Heart left ventricle (tissue), 16 donors: ENCODE results near the gene LRRC36. TPM values are rescaled to one million over a fixed set of nuclear protein-coding genes. Genes with fewer than 3 reads are reported as not detected.

Experiments used
- ATAC-seq, 4 donors: fragments of 200-7000 bp; cut with Tn5 transposase; one replicate each; pipeline ENCODE4 v1.9.1; 2020 to 2022; ENCODE audit warnings: moderate library complexity in 4 of 4, mild to moderate bottlenecking in 3 of 4, moderate number of reproducible peaks in 1 of 4
- DNase-seq, 5 donors: peaks; one replicate each; pipeline ENCODE4 v3.0.0-alpha.2; 2020
- H3K27ac ChIP-seq, 12 donors: fragments of 200-600 bp; sonication (generic) in 4 of 12; one replicate each; pipeline versions ENCODE4 v1.5.0 to v1.8.0; 2016 to 2022; ENCODE audit warnings: mild to moderate bottlenecking in 2 of 12
- H3K27me3 ChIP-seq, 9 donors: fragments of 200-600 bp; sonication (generic) in 2 of 9; one replicate each; pipeline versions ENCODE4 v1.5.1 to v1.8.0; 2016 to 2022; ENCODE audit warnings: mild to moderate bottlenecking in 3 of 9
- H3K36me3 ChIP-seq, 9 donors: fragments of 200-600 bp; sonication (generic) in 2 of 9; one replicate each; pipeline versions ENCODE4 v1.5.0 to v1.8.0; 2018 to 2022; ENCODE audit warnings: mild to moderate bottlenecking in 2 of 9
- H3K4me1 ChIP-seq, 12 donors: fragments of 200-600 bp; sonication (generic) in 4 of 12; one replicate each; pipeline versions ENCODE4 v1.5.0 to v1.8.0; 2016 to 2022; ENCODE audit warnings: mild to moderate bottlenecking in 3 of 12
- H3K4me3 ChIP-seq, 12 donors: fragments of 200-600 bp; sonication (generic) in 4 of 12; one replicate each; pipeline versions ENCODE4 v1.5.0 to v1.8.0; 2017 to 2022; ENCODE audit warnings: mild to moderate bottlenecking in 9 of 12, moderate library complexity in 4 of 12
- H3K9me3 ChIP-seq, 12 donors: fragments of 200-600 bp; sonication (generic) in 4 of 12; one replicate each; pipeline versions ENCODE4 v1.5.0 to v1.8.0; 2016 to 2022; ENCODE audit warnings: mild to moderate bottlenecking in 1 of 12
- CTCF ChIP-seq, 12 donors: fragments of 200-600 bp; sonication (generic) in 4 of 12; IDR thresholded peaks; one replicate each; pipeline versions ENCODE4 v1.5.0 to v1.8.0; 2018 to 2022; ENCODE audit warnings: antibody characterized with exemption in 12 of 12, mild to moderate bottlenecking in 5 of 12
- POLR2A ChIP-seq, 2 donors: fragments of 450-650 bp; IDR thresholded peaks; one replicate each; pipeline ENCODE4 v1.6.1; 2017; ENCODE audit warnings: antibody characterized with exemption in 2 of 2, mild to moderate bottlenecking in 2 of 2, moderate library complexity in 2 of 2
- WGBS, 4 donors: extraction: QIAGEN DNeasy Blood & Tissue Kit in 2 of 4; methylation state at CpG; one replicate each; pipeline versions ENCODE4 v1.1.5 to v1.1.7; 2013 to 2018; 5-methylcytosine and 5-hydroxymethylcytosine counted together
- intact Hi-C, 10 donors: fragments of 100-400 bp; cut with DNase I; formaldehyde crosslinking; loops; one replicate each; pipeline versions ENCODE4 v1.11.1 to v1.14.2; 2022
- polyA plus RNA-seq, 2 donors: library from polyadenylated mRNA; stranded (reverse); fragments of 200-250 nt; gene quantifications; one replicate each; pipeline ENCODE4 v1.2.3, GENCODE V29; 2013
- total RNA-seq, 9 donors: library from RNA; depleted of rRNA in 2 of 9; stranded (reverse); fragments of >200 nt in 2 of 9; fragmentation: NEBNext Ultra II Directional in 3 of 9; extraction: Animal tissue kit (Norgen Biotek cat#: 25700) in 3 of 9; gene quantifications; one replicate each; pipeline versions ENCODE4 v1.1.0 to v1.2.4, GENCODE V29; 2016 to 2023
- donor health status: ischemic (EF 13 %, LVEDD 7.1; RV severe dilation, severe dysfunction).
- donor health status: healthy with polysubstance abuse.
- donor health status: DM: no; HTN: yes; CAD: no.
- donor health status: DM: no; HTN: no; CAD: no.
- donor health status: ischemic (EF 25% LVEDD 6.9; RV normal size, moderate dysfunction).
- donor health status: ischemic (EF 25% LVEDD 5.7; RV mildly dilated, moderate dysfunction).
- donor health status: healthy.
- donor health status: DM: yes; HTN: yes; CAD: no.
- donor health status: ischemic (EF 35%, LVEDD 5.7; RV mildly dilated, moderate dysfunction).
- donor health status: nonischemic (EF 11% LVEDD 7.7; RV severe dilation, severe dysfunction).
- donor health status: DM: yes; HTN: yes; CAD: no.
- donor health status: PGD.
- donor health status: ischemic (EF 29% LVEDD 5.4; RV normal size, mild dysfunction).
- donor health status: nonischemic (EF 23%, LVEDD 6.1; RV moderate dilation, normal function).

The LRRC36 gene
- total and polyA plus RNA-seq, 11 donors, result 0.15 to 0.42 (median 0.27) TPM; not detected in 8

GRCh38 chr16:67378642-67379041, 52.0 kb downstream of the LRRC36 start:
- no peak overlapping the region for H3K4me3 ChIP-seq
- H3K9me3 ChIP-seq, result no peaks in the 10 kb centered on the region
- peaks cover 0 to 3% (median 0%) of the 10 kb centered on the region in 9 donors for H3K27me3 ChIP-seq
- WGBS, 4 donors, result 78 to 97% (median 88%) methylated on average over 1 of the region's 1 CpG
- H3K27ac ChIP-seq, result no peak overlapping the region
- ATAC-seq, result no peak
- intact Hi-C loops, result loop anchor here in 4 of 10 donors (10.0 kb wide), 1 partner anchor 86 kb away; no protein-coding TSS in a partner anchor
- H3K36me3 ChIP-seq, result no peaks in the 10 kb centered on the region
- H3K4me1 ChIP-seq, result peaks cover 0 to 2% (median 0%) of the 10 kb centered on the region in 12 donors
- no peak for TF ChIP-seq CTCF (IDR thresholded peaks at IDR 0.05)
- TF ChIP-seq POLR2A (IDR thresholded peaks at IDR 0.05), result no peak
- DNase-seq, result no peak

GRCh38 chr16:67383284-67383683, 56.7 kb downstream of the LRRC36 start:
- Histone ChIP-seq H3K9me3 (no peaks in the 10 kb centered on the region), H3K27me3 (peaks cover 0 to 3% (median 0%) of the 10 kb centered on the region in 9 donors), H3K4me3 (no peak overlapping the region), H3K4me1 (peaks cover 0 to 2% (median 0%) of the 10 kb centered on the region in 12 donors), H3K36me3 (no peaks in the 10 kb centered on the region), H3K27ac (no peak overlapping the region)
- 63 to 90% (median 75%) methylated on average over 3 of the region's 3 CpGs for WGBS, 4 donors
- ATAC-seq, result no peak
- peak in 1 of 5 donors; percentile 9 for DNase-seq
- TF ChIP-seq CTCF (IDR thresholded peaks at IDR 0.05) (no peak), POLR2A (IDR thresholded peaks at IDR 0.05) (no peak)
- intact Hi-C loops, result no loop called here

DNA sequence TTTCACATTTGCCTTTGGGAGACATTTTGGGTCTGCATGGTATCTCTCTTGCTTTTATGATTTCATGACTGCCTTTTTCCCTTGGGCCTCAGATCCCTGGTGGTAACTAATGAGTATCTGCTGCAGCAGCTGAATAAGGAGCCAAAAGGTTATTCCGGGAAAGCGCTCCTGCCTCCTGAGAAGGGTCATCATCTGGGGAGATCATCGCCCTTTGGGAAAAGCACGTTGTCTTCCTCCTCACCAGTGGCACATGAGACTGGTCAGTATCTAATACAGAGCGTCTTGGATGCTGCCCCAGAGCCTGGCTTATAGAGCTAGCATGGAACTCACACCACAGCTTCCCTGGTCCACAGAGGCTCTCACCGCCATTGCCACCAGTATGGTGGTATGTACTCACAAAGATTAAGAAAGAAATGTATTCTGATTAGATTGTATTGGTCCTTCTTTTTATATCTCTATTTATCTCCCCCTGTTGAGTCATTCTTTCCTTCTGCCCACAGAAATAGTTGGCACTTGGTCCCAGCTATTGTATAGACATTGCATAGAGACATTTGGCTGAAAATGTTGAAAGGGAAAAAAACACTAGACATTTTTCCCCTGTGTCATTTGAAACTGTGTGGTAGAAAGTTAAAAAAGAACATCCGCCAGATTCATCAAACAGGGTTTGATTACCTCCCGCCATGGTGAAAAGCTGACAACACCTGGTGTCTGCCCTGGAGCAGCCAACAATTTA, 58.3 kb downstream of the LRRC36 start:
- H3K4me3 ChIP-seq, result no peak overlapping the region
- no peaks in the 10 kb centered on the region for H3K36me3 ChIP-seq
- DNase-seq (peak in 1 of 5 donors; percentile 27), ATAC-seq (peak in 1 of 4 donors; percentile 34)
- TF ChIP-seq CTCF (IDR thresholded peaks at IDR 0.05) (no peak), POLR2A (IDR thresholded peaks at IDR 0.05) (no peak)
- peak overlapping the region in 1 of 12 donors; percentile 1 for H3K27ac ChIP-seq
- 81 to 84% (median 83%) methylated on average over 8 of the region's 8 CpGs for WGBS, 4 donors
- peaks cover 0 to 3% (median 0%) of the 10 kb centered on the region in 9 donors for H3K27me3 ChIP-seq
- H3K9me3 ChIP-seq, result no peaks in the 10 kb centered on the region
- peaks cover 0 to 8% (median 0%) of the 10 kb centered on the region in 12 donors for H3K4me1 ChIP-seq
- intact Hi-C loops, result no loop called here

DNA sequence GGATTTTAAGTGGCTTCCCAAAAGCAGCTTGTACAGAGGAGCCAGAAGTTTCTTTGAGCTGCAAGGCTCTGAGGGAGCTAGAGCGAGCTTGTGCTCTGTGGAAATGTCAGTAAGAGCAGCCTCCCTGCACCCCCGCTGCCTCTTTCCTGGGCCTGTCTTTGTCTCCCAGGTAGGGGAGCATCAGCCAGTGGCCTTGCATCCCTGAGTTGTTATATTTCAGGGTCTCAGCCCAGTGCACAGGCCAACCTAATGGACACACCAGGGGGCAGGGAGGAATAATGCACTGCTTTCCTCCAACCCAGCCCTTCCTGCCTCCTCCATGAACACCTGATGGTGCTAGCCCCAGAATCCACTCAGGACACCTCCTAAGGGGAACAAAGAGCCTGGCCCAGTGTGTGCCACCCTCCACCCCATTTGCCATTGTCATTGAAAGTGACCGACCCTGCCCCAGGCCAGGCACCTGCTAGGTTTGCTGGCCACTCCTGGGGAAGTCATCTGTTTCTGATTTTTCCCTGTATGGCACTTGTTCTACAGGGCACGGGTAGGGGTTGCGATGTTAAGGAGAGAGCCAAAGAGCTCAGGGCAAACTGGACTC, 60.3 kb downstream of the LRRC36 start:
- TF ChIP-seq CTCF (IDR thresholded peaks at IDR 0.05) (no peak), POLR2A (IDR thresholded peaks at IDR 0.05) (no peak)
- Histone ChIP-seq H3K4me1 (peaks cover 0 to 26% (median 5%) of the 10 kb centered on the region in 12 donors), H3K36me3 (no peaks in the 10 kb centered on the region), H3K4me3 (no peak overlapping the region), H3K27ac (no peak overlapping the region), H3K9me3 (no peaks in the 10 kb centered on the region), H3K27me3 (no peaks in the 10 kb centered on the region)
- intact Hi-C loops, result no loop called here
- DNase-seq (no peak), ATAC-seq (no peak)
- 91 to 93% (median 92%) methylated on average over 5 of the region's 5 CpGs for WGBS, 4 donors
